Prostate gland (tissue), 2 donors: Measurements from ENCODE around the gene NOVA2.

Experiments used
- POLR2A ChIP-seq: fragments of 450-650 bp; IDR thresholded peaks from one replicate; pipeline ENCODE4 v1.6.1; 2016; ENCODE audit warnings: antibody characterized with exemption, mild to moderate bottlenecking
- TF ChIP-seq, protein P1 (sequence below), 4 experiments: fragments of 200-600 bp in 2 of 4; fragments of 450-650 bp in 2 of 4; sonication (generic) in 2 of 4; IDR thresholded peaks; 1 replicate in 3 of 4; 2 replicates in 1 of 4; pipeline ENCODE4 v1.5.1; 2016 to 2019; ENCODE audit warnings: antibody characterized with exemption in 4 of 4, mild to moderate bottlenecking in 2 of 4, moderate library complexity in 2 of 4

DNA sequence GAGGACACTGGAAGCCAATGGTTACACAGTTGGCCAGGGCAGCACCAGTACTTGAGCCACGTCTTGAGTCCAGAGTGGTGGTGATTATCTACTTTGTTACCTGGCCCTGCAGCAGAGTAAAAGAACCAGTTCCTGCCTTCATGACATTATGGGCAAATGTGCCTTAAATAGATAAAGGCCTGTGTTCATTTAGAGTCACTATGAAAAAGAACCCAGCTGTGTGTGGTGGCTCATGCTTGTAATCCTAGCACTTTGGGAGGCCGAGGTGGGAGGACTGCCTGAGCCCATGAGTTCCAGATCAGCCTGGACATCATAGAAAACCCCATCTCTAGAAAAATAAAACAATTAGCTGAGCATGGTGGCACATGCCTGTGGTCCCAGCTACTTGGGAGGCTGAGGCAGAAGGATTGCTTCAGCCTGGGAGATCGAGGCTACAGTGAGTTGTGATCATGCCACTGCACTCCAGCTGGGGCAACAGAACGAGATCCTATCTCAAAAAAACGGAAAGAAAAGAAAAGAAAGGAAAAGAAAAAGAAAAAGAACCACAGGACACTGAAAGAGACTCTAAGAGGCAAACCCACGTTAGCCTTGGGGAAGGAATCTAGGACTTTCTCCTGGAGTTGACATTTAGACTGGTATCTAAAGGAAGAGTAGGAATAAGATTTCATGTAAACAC, 84.3 kb downstream of the NOVA2 start:
- TF ChIP-seq, protein P1, sequence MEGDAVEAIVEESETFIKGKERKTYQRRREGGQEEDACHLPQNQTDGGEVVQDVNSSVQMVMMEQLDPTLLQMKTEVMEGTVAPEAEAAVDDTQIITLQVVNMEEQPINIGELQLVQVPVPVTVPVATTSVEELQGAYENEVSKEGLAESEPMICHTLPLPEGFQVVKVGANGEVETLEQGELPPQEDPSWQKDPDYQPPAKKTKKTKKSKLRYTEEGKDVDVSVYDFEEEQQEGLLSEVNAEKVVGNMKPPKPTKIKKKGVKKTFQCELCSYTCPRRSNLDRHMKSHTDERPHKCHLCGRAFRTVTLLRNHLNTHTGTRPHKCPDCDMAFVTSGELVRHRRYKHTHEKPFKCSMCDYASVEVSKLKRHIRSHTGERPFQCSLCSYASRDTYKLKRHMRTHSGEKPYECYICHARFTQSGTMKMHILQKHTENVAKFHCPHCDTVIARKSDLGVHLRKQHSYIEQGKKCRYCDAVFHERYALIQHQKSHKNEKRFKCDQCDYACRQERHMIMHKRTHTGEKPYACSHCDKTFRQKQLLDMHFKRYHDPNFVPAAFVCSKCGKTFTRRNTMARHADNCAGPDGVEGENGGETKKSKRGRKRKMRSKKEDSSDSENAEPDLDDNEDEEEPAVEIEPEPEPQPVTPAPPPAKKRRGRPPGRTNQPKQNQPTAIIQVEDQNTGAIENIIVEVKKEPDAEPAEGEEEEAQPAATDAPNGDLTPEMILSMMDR (IDR thresholded peaks at IDR 0.05), result no peak
- TF ChIP-seq POLR2A, result no peak
